OCI-LY1 (cell line): ENCODE measurements around the gene CENPS.

Source experiments
- EZH2 ChIP-seq: fragments of 200-600 bp; sonication (generic), shearing (Covaris generic); IDR thresholded peaks from 2 replicates; pipeline ENCODE4 v1.8.0; 2017; ENCODE audit warnings: borderline replicate concordance, mixed run types, mild to moderate bottlenecking, antibody characterized with exemption, low read length, moderate library complexity, mixed read lengths
- TF ChIP-seq, protein P1 (sequence below): fragments of 200-600 bp; sonication (generic), shearing (Covaris generic); IDR thresholded peaks from 2 replicates; pipeline ENCODE4 v1.5.1; 2017; ENCODE audit warnings: mild to moderate bottlenecking, antibody characterized with exemption, low read length, moderate library complexity, mixed read lengths

DNA sequence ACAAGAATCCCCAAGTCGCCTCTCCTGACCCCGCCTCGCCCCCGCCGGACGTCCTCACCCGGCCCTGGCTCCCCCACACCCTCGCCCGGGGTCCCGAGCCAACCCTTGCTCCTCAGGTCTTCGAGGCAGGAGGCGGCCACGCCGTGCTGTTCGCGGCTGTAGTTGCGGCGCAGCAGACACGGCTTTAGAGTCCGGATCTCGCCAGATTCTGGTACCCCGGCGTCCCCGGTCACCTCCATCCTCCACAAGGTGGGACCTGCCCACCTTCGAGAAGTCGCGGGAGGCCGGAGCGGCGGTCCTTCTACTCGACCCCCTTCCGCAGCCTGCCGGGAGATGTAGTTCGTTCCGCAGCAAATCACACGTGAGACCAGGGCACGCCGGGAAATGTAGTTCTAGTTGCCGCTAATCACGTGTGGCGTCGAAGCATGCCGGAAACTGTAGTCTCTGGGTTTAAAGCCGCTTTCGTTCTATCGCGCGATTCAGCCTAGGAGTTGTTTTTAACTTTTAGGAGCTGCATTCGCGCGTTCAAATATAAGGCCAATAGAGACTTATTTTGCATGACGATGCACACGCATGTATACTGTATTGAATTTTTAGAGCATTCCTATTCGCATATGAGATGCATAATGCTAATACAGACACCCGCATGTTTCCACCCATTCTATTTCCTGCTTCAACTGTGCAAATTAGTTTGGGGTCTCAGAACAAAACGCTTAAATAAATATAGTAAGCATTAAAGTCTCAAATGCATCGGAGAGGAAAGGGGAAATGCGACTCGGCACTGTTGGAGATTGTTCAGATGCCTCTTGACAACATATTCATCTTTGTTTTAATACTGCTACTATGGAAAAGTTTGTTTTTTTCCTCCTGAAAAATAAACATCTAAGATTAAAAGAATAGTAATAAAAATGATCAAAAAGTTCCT lies 42.2 kb downstream of the CENPS start, which contains the start of gene DFFA:
- TF ChIP-seq, protein P1, sequence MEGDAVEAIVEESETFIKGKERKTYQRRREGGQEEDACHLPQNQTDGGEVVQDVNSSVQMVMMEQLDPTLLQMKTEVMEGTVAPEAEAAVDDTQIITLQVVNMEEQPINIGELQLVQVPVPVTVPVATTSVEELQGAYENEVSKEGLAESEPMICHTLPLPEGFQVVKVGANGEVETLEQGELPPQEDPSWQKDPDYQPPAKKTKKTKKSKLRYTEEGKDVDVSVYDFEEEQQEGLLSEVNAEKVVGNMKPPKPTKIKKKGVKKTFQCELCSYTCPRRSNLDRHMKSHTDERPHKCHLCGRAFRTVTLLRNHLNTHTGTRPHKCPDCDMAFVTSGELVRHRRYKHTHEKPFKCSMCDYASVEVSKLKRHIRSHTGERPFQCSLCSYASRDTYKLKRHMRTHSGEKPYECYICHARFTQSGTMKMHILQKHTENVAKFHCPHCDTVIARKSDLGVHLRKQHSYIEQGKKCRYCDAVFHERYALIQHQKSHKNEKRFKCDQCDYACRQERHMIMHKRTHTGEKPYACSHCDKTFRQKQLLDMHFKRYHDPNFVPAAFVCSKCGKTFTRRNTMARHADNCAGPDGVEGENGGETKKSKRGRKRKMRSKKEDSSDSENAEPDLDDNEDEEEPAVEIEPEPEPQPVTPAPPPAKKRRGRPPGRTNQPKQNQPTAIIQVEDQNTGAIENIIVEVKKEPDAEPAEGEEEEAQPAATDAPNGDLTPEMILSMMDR, result no peak
- no peak for TF ChIP-seq EZH2
